ENCODE measurements around the gene SRSF3. TPM values are rescaled to one million over a fixed set of nuclear protein-coding genes. Genes with fewer than 3 reads are reported as not detected.

Gene SRSF3
- total RNA-seq, 1 donor from 2014 or later: 94.7 TPM

DNA sequence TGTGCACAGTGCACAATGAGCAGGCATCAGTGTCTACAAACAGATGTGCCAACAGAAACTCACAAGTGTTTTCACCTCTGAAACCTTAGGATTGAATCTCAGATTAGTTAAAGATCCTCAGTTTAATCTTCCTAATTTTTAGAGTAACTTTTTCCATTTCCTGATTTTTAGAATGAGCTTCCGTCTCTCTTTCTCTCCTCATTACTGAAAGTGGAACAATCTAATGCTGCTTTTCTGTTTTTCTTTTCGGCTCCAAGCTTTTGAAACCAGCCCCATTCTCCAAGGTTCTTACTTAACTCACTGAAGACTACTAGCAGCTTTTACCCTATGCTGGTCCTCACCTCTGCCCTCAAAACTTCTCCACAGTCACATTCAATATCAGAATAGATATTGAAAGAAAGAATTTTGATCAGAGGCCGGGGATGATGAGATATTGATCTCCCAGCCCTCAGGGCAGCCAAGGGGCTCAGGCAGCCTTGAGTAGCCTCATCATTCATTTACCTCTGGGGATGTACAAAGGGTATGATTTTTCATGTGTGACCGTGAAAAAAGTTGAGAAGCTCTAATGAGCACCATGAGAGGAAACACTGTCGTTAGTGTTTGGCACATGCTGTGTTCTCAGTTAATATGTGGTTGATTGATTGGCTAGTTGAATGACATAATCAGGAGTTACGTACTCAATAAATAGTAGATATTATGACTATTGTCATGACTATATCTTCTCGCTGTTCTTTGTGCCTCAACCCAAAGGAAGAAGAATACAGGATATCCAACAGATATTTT is 35.0 kb upstream of the SRSF3 start:
- TF ChIP-seq, protein P1, sequence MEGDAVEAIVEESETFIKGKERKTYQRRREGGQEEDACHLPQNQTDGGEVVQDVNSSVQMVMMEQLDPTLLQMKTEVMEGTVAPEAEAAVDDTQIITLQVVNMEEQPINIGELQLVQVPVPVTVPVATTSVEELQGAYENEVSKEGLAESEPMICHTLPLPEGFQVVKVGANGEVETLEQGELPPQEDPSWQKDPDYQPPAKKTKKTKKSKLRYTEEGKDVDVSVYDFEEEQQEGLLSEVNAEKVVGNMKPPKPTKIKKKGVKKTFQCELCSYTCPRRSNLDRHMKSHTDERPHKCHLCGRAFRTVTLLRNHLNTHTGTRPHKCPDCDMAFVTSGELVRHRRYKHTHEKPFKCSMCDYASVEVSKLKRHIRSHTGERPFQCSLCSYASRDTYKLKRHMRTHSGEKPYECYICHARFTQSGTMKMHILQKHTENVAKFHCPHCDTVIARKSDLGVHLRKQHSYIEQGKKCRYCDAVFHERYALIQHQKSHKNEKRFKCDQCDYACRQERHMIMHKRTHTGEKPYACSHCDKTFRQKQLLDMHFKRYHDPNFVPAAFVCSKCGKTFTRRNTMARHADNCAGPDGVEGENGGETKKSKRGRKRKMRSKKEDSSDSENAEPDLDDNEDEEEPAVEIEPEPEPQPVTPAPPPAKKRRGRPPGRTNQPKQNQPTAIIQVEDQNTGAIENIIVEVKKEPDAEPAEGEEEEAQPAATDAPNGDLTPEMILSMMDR (IDR thresholded peaks at IDR 0.05): no peak
- Histone ChIP-seq H3K4me1 (peaks cover 0 to 4% of the 10 kb centered on the region in 2 donors), H3K27ac (no peak overlapping the region), H3K9me3 (no peaks in the 10 kb centered on the region), H3K36me3 (no peaks in the 10 kb centered on the region), H3K4me3 (no peak overlapping the region), H3K27me3 (no peaks in the 10 kb centered on the region)
- intact Hi-C loops (cut with DNase I): no loop called here
- DNase-seq (ENCODE audit: low spot score in 2 of 2): no peak

DNA sequence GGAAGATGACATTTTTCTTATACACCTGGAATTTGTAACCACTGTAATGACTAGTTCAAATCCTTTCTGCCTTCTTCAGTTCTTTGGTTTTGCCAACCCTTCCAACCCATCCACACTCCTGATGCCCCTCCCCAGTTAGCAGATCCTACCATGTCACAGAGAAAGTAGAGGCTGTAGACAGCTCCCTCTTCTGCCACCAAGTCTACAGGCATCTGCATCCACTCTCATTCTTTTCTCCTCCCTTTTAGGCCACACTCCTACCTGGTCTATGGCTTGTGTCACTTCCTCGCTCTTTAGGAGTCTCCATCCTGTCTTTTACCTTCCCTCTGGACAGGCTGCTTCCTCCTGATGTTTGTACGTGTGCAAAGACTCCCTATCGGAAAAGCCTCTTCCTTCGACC is 33.3 kb upstream of the SRSF3 start:
- intact Hi-C loops (cut with DNase I): no loop called here
- Histone ChIP-seq H3K36me3 (no peaks in the 10 kb centered on the region), H3K27ac (no peak overlapping the region), H3K9me3 (no peaks in the 10 kb centered on the region), H3K4me3 (no peak overlapping the region), H3K27me3 (no peaks in the 10 kb centered on the region), H3K4me1 (no peaks in the 10 kb centered on the region)
- DNase-seq (ENCODE audit: low spot score in 2 of 2): no peak
- TF ChIP-seq, protein P1 (IDR thresholded peaks at IDR 0.05): no peak

GRCh38 chr6:36563237-36563927 is 30.8 kb upstream of the SRSF3 start:
- no peak overlapping the region for H3K4me3 ChIP-seq
- DNase-seq (ENCODE audit: low spot score in 2 of 2): no peak
- H3K36me3 ChIP-seq: no peaks in the 10 kb centered on the region
- intact Hi-C loops (cut with DNase I): no loop called here
- H3K27me3 ChIP-seq: no peaks in the 10 kb centered on the region
- TF ChIP-seq, protein P1 (IDR thresholded peaks at IDR 0.05): no peak
- no peaks in the 10 kb centered on the region for H3K4me1 ChIP-seq
- H3K9me3 ChIP-seq: no peaks in the 10 kb centered on the region
- H3K27ac ChIP-seq: no peak overlapping the region

- no peak for DNase-seq (ENCODE audit: low spot score in 2 of 2)
- H3K27me3 ChIP-seq: no peaks in the 10 kb centered on the region
- H3K4me1 ChIP-seq: no peaks in the 10 kb centered on the region
- no peak overlapping the region for H3K27ac ChIP-seq
- intact Hi-C loops (cut with DNase I): no loop called here
- TF ChIP-seq, protein P1 (IDR thresholded peaks at IDR 0.05): no peak
- no peaks in the 10 kb centered on the region for H3K9me3 ChIP-seq
- no peak overlapping the region for H3K4me3 ChIP-seq
- no peaks in the 10 kb centered on the region for H3K36me3 ChIP-seq
Measured at GRCh38 chr6:36563928-36564284, 30.3 kb upstream of the SRSF3 start.

DNA sequence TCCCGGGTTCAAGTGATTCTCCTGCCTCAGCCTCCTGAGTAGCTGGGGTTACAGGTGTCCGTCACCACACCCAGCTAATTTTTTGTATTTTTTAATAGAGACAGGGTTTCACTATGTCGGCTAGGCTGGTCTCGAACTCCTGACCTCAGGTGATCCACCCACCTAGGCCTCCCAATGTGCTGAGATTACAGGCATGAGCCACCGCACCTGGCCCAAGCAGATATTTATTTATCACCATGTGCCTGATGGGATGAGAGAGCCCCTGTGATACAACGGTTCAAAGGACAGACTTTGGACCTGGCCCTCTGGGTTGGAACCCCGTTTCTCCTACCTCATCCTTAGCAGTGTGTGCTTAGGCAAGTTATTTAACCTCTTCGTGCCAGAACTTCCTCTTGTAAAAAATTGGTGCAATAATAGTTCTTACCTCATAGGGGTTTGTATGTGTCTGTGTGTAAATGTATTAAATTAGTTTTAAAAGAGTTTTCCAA is 27.7 kb upstream of the SRSF3 start:
- no peaks in the 10 kb centered on the region for H3K9me3 ChIP-seq
- no peak overlapping the region for H3K27ac ChIP-seq
- TF ChIP-seq, protein P1 (IDR thresholded peaks at IDR 0.05): no peak
- intact Hi-C loops (cut with DNase I): no loop called here
- H3K36me3 ChIP-seq: no peaks in the 10 kb centered on the region
- DNase-seq (ENCODE audit: low spot score in 2 of 2): no peak
- no peaks in the 10 kb centered on the region for H3K4me1 ChIP-seq
- H3K4me3 ChIP-seq: no peak overlapping the region
- no peaks in the 10 kb centered on the region for H3K27me3 ChIP-seq

Measured in ascending aorta (tissue), 2 donors.